ENCODE measurements around the gene VAMP4.
"Not testable (repeated sequence)": the region's sequence is repeated elsewhere in the genome, so short reads cannot be mapped to it uniquely, and the experiment has no call there.

Gene VAMP4

GRCh38 chr1:171693541-171693940 is 48.3 kb downstream of the VAMP4 start:
- not testable (repeated sequence) for DNase-seq

- DNase-seq = peak; percentile 93
Measured at GRCh38 chr1:171683870-171684269, 58.0 kb downstream of the VAMP4 start.

GRCh38 chr1:171680339-171680738 is 61.5 kb downstream of the VAMP4 start:
- no peak for DNase-seq

GRCh38 chr1:171676823-171677222 is 65.0 kb downstream of the VAMP4 start:
- no peak for DNase-seq

- no peak for DNase-seq
Measured at GRCh38 chr1:171674431-171675405, 67.1 kb downstream of the VAMP4 start.

- no peak for DNase-seq
Measured at GRCh38 chr1:171670739-171671138, 71.1 kb downstream of the VAMP4 start.

- DNase-seq = no peak
Measured at GRCh38 chr1:171668372-171668771, 73.5 kb downstream of the VAMP4 start.

- DNase-seq = no peak
Measured at GRCh38 chr1:171666114-171666769, 75.6 kb downstream of the VAMP4 start.

GRCh38 chr1:171664976-171665375 is 76.9 kb downstream of the VAMP4 start:
- DNase-seq = no peak

GRCh38 chr1:171663854-171664575 is 77.8 kb downstream of the VAMP4 start:
- peak; percentile 48 for DNase-seq

GRCh38 chr1:171663036-171663853 is 78.6 kb downstream of the VAMP4 start:
- DNase-seq = no peak

GRCh38 chr1:171661076-171661650 is 80.7 kb downstream of the VAMP4 start:
- DNase-seq = no peak

GRCh38 chr1:171656206-171656605 is 85.7 kb downstream of the VAMP4 start:
- not testable (repeated sequence) for DNase-seq

GRCh38 chr1:171655746-171656116 is 86.1 kb downstream of the VAMP4 start:
- no peak for DNase-seq

GRCh38 chr1:171654942-171655745 is 86.7 kb downstream of the VAMP4 start:
- DNase-seq = peak; percentile 88

- DNase-seq = no peak
Measured at GRCh38 chr1:171654201-171654941, 87.5 kb downstream of the VAMP4 start.

- DNase-seq = no peak
Measured at GRCh38 chr1:171653796-171654195, 88.1 kb downstream of the VAMP4 start.

- DNase-seq = no peak
Measured at GRCh38 chr1:171652234-171652822, 89.5 kb downstream of the VAMP4 start, which contains the start of gene MYOC. MYOC (minus strand) TSS chr1:171652688; CDS start chr1:171652611, 77 bp downstream.

All from hematopoietic multipotent progenitor cell treated with erythropoietin and hydrocortisone succinate and interleukin-3 and kit ligand, for 4 days (in vitro differentiated cells).